ENCODE results near the gene IL5.

Gene IL5

DNA sequence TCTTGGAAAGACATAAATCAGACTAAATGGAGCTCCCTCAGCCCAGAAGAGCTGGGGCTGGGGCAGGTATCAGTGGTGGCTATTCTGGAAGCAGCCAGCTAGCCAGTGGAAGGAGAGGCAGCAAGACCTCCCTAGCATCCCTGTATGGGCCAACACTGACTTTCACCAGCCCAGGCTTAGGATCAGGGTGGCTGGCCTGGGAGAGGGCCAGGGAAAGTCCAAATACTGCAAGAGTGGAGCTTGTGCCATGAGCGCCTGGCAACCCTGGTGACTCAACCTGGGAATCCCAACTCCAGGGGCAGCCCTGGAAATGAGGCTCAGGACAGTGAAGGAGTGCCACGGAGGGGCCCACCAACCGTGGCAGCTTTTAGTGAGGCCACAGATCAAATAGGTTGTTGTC lies 45.2 kb downstream of the IL5 start:
- no peak for DNase-seq

DNA sequence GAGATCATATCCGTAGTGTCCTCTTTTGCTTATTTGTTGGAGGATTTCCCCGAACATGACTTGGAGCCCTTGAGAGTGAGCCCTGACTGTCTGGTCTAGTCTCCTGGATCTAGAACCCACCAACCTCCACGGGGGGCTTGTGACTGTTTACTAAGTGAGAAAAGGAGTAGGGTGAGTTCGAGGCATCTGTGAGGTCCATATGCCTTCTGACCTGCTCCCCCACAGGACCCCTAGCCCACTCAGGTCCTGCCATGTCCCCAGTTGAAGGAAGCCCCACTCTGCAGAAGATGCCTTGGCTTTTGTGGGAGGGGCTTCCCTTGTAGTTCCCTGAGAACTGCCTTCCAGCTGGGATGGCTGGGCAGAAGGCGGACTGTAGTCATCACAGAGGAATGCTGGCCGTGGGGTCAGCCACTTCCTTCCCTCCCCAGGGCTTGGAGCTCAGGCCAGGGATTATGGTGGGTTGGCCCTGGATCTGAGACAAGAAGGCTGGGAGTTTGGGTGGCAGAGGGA lies 45.8 kb downstream of the IL5 start:
- peak; percentile 6 for DNase-seq

GRCh38 chr5:132496631-132497487 lies 46.5 kb downstream of the IL5 start:
- DNase-seq = peak; percentile 71

GRCh38 chr5:132496191-132496630 lies 47.1 kb downstream of the IL5 start:
- DNase-seq = peak; percentile 92

GRCh38 chr5:132495667-132496190 lies 47.6 kb downstream of the IL5 start:
- DNase-seq = peak; percentile 70

GRCh38 chr5:132493821-132494220 lies 49.5 kb downstream of the IL5 start:
- no peak for DNase-seq

DNA sequence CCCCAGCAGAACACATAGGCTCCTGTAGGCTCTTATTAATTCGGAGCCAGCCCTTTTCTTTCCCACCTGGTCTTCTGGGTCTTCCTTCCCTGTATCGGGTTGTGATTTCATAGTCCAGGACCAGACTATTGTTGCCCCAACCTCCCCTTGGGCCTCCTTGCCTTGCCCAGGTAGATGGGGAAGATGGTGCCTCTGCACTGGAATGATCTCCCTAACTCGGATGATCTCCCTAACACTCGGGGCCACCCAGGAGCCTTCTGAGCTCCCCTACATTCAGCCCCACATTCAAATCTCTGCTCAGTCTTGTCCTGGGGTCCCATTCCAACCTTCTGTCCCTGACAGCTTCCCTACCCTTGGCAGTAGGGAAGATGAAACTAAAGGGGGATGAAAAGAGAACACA lies 50.1 kb downstream of the IL5 start:
- DNase-seq = peak; percentile 1

- DNase-seq = no peak
Measured at GRCh38 chr5:132492386-132493125, 50.8 kb downstream of the IL5 start.
